Tibial nerve (tissue), 4 donors: ENCODE data around the gene ELL.

Experiments used
- EP300 ChIP-seq, 2 donors: sonication (generic); formaldehyde crosslinking; IDR thresholded peaks; one replicate each; pipeline ENCODE4 v1.6.1; 2017; ENCODE audit warnings: antibody characterized with exemption in 2 of 2, mild to moderate bottlenecking in 1 of 2
- TF ChIP-seq, protein P1 (sequence below), 5 experiments: fragments of 200-600 bp in 3 of 5; fragments of 450-650 bp in 2 of 5; sonication (generic) in 3 of 5; IDR thresholded peaks; one replicate each; pipeline ENCODE4 v1.5.1; 2016 to 2019; ENCODE audit warnings: antibody characterized with exemption in 5 of 5, mild to moderate bottlenecking in 3 of 5, moderate library complexity in 2 of 5

DNA sequence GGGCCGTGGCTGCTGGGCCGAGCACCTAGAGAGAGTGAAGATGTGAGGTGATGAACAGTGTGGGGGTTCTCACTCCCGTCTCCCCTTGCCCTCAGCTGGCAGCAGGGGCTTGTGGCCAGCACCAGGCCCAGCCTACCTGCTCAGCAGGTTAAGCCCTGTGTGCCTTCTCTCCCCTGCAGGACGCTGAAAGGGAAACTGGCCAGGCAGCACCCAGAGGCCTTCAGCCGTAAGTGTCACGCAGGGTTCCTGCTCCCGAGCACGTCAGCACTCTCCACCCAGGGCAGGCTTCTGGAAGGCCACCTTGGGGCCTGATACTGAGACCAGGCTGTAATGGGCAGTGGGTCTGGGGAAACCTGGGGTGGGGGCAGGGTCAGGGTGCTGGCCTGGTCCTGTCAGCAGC is 45.1 kb upstream of the ELL start:
- TF ChIP-seq EP300 (IDR thresholded peaks at IDR 0.05) = no peak
- TF ChIP-seq, protein P1, sequence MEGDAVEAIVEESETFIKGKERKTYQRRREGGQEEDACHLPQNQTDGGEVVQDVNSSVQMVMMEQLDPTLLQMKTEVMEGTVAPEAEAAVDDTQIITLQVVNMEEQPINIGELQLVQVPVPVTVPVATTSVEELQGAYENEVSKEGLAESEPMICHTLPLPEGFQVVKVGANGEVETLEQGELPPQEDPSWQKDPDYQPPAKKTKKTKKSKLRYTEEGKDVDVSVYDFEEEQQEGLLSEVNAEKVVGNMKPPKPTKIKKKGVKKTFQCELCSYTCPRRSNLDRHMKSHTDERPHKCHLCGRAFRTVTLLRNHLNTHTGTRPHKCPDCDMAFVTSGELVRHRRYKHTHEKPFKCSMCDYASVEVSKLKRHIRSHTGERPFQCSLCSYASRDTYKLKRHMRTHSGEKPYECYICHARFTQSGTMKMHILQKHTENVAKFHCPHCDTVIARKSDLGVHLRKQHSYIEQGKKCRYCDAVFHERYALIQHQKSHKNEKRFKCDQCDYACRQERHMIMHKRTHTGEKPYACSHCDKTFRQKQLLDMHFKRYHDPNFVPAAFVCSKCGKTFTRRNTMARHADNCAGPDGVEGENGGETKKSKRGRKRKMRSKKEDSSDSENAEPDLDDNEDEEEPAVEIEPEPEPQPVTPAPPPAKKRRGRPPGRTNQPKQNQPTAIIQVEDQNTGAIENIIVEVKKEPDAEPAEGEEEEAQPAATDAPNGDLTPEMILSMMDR (IDR thresholded peaks at IDR 0.05) = no peak
